ENCODE measurements around the gene AVPI1. TPM values are rescaled to one million over a fixed set of nuclear protein-coding genes. Genes with fewer than 3 reads are reported as not detected.

AVPI1 gene
- total and polyA plus RNA-seq, 2 experiments from 2014 or later, result 7.4 to 7.6 TPM

DNA sequence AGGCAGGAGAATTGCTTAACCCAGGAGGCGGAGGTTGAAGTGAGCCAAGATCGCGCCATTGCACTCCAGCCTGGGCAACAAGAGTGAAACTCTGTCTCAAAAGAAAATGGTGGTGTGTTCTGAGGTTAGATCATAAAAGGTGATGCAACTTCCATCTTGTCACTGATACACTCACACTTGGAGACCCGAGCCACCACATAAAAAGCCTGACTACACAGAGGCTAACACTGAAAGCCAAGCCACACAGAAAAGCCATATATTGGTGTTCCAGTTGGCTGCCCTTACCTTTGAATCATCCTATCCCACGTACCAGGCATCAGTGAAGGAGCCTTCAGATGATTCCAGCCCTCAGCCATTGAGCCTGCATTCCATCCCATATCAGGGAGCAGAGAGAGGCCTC is 57.8 kb downstream of the AVPI1 start (continued):
- TF ChIP-seq, protein P1, sequence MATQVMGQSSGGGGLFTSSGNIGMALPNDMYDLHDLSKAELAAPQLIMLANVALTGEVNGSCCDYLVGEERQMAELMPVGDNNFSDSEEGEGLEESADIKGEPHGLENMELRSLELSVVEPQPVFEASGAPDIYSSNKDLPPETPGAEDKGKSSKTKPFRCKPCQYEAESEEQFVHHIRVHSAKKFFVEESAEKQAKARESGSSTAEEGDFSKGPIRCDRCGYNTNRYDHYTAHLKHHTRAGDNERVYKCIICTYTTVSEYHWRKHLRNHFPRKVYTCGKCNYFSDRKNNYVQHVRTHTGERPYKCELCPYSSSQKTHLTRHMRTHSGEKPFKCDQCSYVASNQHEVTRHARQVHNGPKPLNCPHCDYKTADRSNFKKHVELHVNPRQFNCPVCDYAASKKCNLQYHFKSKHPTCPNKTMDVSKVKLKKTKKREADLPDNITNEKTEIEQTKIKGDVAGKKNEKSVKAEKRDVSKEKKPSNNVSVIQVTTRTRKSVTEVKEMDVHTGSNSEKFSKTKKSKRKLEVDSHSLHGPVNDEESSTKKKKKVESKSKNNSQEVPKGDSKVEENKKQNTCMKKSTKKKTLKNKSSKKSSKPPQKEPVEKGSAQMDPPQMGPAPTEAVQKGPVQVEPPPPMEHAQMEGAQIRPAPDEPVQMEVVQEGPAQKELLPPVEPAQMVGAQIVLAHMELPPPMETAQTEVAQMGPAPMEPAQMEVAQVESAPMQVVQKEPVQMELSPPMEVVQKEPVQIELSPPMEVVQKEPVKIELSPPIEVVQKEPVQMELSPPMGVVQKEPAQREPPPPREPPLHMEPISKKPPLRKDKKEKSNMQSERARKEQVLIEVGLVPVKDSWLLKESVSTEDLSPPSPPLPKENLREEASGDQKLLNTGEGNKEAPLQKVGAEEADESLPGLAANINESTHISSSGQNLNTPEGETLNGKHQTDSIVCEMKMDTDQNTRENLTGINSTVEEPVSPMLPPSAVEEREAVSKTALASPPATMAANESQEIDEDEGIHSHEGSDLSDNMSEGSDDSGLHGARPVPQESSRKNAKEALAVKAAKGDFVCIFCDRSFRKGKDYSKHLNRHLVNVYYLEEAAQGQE (IDR thresholded peaks at IDR 0.05; ENCODE audit: unreplicated experiment), result no peak
- TF ChIP-seq, protein P2, sequence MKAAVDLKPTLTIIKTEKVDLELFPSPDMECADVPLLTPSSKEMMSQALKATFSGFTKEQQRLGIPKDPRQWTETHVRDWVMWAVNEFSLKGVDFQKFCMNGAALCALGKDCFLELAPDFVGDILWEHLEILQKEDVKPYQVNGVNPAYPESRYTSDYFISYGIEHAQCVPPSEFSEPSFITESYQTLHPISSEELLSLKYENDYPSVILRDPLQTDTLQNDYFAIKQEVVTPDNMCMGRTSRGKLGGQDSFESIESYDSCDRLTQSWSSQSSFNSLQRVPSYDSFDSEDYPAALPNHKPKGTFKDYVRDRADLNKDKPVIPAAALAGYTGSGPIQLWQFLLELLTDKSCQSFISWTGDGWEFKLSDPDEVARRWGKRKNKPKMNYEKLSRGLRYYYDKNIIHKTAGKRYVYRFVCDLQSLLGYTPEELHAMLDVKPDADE (IDR thresholded peaks at IDR 0.05), result no peak
- TF ChIP-seq EZH2 (IDR thresholded peaks at IDR 0.05; ENCODE audit: low read depth, unreplicated experiment) (no peak), NANOG (IDR thresholded peaks at IDR 0.05; ENCODE audit: borderline replicate concordance) (no peak), ZNF114 (CRISPR knock-in tag; IDR thresholded peaks at IDR 0.05) (no peak), EZH2phosphoT487 (IDR thresholded peaks at IDR 0.05; ENCODE audit: unreplicated experiment) (no peak), STAT1 (IDR thresholded peaks at IDR 0.05; ENCODE audit: unreplicated experiment) (no peak), CREB1 (CRISPR knock-in tag; IDR thresholded peaks at IDR 0.05; ENCODE audit: low read depth) (no peak)

DNA sequence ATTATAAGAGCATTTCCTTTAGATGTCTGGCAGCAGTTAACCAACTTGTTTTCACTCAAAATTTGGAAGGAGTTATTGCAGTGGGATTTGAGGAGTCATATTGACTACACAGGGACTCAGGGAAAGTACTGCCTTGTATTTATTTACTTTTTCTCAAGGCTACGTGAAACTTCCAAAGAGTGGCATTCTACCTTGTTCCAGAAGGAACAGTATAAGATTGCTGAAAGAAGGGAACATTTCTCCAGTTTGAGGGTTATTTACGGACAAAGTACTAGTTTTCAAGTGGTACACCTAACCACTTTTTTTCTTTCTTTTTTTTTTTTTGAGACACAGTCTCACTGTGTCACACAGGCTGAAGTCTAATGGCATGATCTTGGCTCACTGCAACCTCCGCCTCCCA is 58.8 kb downstream of the AVPI1 start:
- peaks cover 4% of the 10 kb centered on the region for H4K20me1 ChIP-seq (replicated peaks; ENCODE audit: insufficient read depth)
- DNase-seq (ENCODE audit: low spot score), result no peak
- H3K27ac Mint-ChIP-seq, result no peak overlapping the region
- no peaks in the 10 kb centered on the region for H3K9me2 ChIP-seq (ENCODE audit: insufficient read depth)
- H3K4me2 ChIP-seq, result no peak overlapping the region
- H3K79me2 ChIP-seq (replicated peaks; ENCODE audit: insufficient read depth), result peaks cover 26% of the 10 kb centered on the region
- no peak overlapping the region for H3K27ac ChIP-seq (ENCODE audit: low read depth)
- no peak overlapping the region for H2AFZ ChIP-seq
- no peak overlapping the region for H3K4me3 ChIP-seq
- H3F3A ChIP-seq (replicated peaks; ENCODE audit: low read depth), result no peaks in the 10 kb centered on the region
- peaks cover 2% of the 10 kb centered on the region; the same call in 1 of the 3 replicates for H3K4me1 Mint-ChIP-seq
- ATAC-seq, result no peak
- H3K36me3 ChIP-seq (ENCODE audit: insufficient read depth), result no peaks in the 10 kb centered on the region
- H3K27me3 Mint-ChIP-seq (ENCODE audit: insufficient read depth, low read depth, poor library complexity), result peaks cover 4% of the 10 kb centered on the region
- no peaks in the 10 kb centered on the region for H3K36me3 Mint-ChIP-seq (ENCODE audit: low read depth)
- no peak overlapping the region for H3K4me3 Mint-ChIP-seq
- no peaks in the 10 kb centered on the region for H3K27me3 ChIP-seq (ENCODE audit: insufficient read depth)
- H3K9me3 Mint-ChIP-seq, result no peaks in the 10 kb centered on the region
- H3K4me1 ChIP-seq (ENCODE audit: insufficient read depth), result 0 out of 2 replicates have a peak, but pooled peaks cover 3% of the 10 kb centered on the region
- TF ChIP-seq, protein P3, sequence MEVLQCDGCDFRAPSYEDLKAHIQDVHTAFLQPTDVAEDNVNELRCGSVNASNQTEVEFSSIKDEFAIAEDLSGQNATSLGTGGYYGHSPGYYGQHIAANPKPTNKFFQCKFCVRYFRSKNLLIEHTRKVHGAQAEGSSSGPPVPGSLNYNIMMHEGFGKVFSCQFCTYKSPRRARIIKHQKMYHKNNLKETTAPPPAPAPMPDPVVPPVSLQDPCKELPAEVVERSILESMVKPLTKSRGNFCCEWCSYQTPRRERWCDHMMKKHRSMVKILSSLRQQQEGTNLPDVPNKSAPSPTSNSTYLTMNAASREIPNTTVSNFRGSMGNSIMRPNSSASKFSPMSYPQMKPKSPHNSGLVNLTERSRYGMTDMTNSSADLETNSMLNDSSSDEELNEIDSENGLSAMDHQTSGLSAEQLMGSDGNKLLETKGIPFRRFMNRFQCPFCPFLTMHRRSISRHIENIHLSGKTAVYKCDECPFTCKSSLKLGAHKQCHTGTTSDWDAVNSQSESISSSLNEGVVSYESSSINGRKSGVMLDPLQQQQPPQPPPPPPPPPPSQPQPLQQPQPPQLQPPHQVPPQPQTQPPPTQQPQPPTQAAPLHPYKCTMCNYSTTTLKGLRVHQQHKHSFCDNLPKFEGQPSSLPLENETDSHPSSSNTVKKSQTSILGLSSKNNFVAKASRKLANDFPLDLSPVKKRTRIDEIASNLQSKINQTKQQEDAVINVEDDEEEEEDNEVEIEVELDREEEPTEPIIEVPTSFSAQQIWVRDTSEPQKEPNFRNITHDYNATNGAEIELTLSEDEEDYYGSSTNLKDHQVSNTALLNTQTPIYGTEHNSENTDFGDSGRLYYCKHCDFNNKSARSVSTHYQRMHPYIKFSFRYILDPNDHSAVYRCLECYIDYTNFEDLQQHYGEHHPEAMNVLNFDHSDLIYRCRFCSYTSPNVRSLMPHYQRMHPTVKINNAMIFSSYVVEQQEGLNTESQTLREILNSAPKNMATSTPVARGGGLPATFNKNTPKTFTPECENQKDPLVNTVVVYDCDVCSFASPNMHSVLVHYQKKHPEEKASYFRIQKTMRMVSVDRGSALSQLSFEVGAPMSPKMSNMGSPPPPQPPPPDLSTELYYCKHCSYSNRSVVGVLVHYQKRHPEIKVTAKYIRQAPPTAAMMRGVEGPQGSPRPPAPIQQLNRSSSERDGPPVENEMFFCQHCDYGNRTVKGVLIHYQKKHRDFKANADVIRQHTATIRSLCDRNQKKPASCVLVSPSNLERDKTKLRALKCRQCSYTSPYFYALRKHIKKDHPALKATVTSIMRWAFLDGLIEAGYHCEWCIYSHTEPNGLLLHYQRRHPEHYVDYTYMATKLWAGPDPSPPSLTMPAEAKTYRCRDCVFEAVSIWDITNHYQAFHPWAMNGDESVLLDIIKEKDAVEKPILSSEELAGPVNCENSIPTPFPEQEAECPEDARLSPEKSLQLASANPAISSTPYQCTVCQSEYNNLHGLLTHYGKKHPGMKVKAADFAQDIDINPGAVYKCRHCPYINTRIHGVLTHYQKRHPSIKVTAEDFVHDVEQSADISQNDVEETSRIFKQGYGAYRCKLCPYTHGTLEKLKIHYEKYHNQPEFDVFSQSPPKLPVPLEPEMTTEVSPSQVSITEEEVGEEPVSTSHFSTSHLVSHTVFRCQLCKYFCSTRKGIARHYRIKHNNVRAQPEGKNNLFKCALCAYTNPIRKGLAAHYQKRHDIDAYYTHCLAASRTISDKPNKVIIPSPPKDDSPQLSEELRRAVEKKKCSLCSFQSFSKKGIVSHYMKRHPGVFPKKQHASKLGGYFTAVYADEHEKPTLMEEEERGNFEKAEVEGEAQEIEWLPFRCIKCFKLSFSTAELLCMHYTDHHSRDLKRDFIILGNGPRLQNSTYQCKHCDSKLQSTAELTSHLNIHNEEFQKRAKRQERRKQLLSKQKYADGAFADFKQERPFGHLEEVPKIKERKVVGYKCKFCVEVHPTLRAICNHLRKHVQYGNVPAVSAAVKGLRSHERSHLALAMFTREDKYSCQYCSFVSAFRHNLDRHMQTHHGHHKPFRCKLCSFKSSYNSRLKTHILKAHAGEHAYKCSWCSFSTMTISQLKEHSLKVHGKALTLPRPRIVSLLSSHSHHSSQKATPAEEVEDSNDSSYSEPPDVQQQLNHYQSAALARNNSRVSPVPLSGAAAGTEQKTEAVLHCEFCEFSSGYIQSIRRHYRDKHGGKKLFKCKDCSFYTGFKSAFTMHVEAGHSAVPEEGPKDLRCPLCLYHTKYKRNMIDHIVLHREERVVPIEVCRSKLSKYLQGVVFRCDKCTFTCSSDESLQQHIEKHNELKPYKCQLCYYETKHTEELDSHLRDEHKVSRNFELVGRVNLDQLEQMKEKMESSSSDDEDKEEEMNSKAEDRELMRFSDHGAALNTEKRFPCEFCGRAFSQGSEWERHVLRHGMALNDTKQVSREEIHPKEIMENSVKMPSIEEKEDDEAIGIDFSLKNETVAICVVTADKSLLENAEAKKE (CRISPR knock-in tag; IDR thresholded peaks at IDR 0.05), result no peak
- no peak for TF ChIP-seq NANOG (IDR thresholded peaks at IDR 0.05; ENCODE audit: borderline replicate concordance)
- no peak for TF ChIP-seq EZH2 (IDR thresholded peaks at IDR 0.05; ENCODE audit: low read depth, unreplicated experiment)
- no peak for TF ChIP-seq STAT1 (IDR thresholded peaks at IDR 0.05; ENCODE audit: unreplicated experiment)
- TF ChIP-seq JUNB (IDR thresholded peaks at IDR 0.05; ENCODE audit: unreplicated experiment), result no peak
- TF ChIP-seq ZNF114 (CRISPR knock-in tag; IDR thresholded peaks at IDR 0.05), result no peak
- TF ChIP-seq, protein P4, sequence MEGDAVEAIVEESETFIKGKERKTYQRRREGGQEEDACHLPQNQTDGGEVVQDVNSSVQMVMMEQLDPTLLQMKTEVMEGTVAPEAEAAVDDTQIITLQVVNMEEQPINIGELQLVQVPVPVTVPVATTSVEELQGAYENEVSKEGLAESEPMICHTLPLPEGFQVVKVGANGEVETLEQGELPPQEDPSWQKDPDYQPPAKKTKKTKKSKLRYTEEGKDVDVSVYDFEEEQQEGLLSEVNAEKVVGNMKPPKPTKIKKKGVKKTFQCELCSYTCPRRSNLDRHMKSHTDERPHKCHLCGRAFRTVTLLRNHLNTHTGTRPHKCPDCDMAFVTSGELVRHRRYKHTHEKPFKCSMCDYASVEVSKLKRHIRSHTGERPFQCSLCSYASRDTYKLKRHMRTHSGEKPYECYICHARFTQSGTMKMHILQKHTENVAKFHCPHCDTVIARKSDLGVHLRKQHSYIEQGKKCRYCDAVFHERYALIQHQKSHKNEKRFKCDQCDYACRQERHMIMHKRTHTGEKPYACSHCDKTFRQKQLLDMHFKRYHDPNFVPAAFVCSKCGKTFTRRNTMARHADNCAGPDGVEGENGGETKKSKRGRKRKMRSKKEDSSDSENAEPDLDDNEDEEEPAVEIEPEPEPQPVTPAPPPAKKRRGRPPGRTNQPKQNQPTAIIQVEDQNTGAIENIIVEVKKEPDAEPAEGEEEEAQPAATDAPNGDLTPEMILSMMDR (conservative IDR thresholded peaks at IDR 0.05; ENCODE audit: low read depth in 2 of 2), result no peak
- TF ChIP-seq, protein P2 (IDR thresholded peaks at IDR 0.05), result no peak

Data from GM23338 (cell line).